ENCODE measurements around the gene ASXL3.

ASXL3 gene

DNA sequence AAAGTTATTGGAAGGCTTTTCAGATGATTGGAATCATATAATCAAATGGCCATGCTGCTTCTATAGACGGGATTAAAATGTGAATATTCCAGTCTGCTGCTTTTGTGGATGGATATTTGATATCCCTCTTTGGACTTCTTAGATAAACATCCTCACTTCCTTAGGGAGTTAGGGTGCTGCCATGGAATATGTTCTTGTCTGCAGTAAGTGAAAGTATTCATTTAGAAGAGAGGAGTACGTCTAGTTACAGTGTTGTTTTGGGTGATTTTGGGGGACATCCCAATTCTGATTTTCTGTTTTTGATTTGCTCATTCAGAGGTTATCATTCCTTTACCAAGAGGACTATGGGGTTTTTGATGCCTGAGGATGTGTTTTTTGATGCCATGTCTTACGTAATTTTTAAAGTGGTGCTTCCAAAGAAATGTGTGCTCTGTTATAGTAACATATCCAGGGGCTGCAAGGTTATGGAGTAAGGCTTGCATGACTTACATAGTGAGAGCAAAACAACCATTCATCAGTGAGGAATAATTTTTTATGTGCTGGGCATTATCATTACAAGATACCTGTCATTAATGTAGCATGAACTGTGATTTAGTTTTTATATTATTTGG is 33.6 kb downstream of the ASXL3 start:
- no peak for DNase-seq (ENCODE audit: low read depth in 2 of 2)
- TF ChIP-seq CTCF (IDR thresholded peaks at IDR 0.05; ENCODE audit: low read depth, low read length): no peak

GRCh38 chr18:33612632-33613031 is 34.6 kb downstream of the ASXL3 start:
- TF ChIP-seq CTCF (IDR thresholded peaks at IDR 0.05; ENCODE audit: low read depth, low read length): no peak
- no peak overlapping the region for H3K4me3 ChIP-seq (replicated peaks in 1 of 2; ENCODE audit: low read depth in 2 of 2, low read length in 2 of 2)
- no peak for DNase-seq (ENCODE audit: low read depth in 2 of 2)

More for the DNA sequence above, 33.6 kb downstream of the ASXL3 start:
- no peak overlapping the region for H3K4me3 ChIP-seq (replicated peaks in 1 of 2; ENCODE audit: low read depth in 2 of 2, low read length in 2 of 2)

- no peak for TF ChIP-seq CTCF (IDR thresholded peaks at IDR 0.05; ENCODE audit: low read depth, low read length)
- DNase-seq (ENCODE audit: low read depth in 2 of 2): no peak
- no peak overlapping the region for H3K4me3 ChIP-seq (replicated peaks in 1 of 2; ENCODE audit: low read depth in 2 of 2, low read length in 2 of 2)
Observed at GRCh38 chr18:33616556-33616955, 38.5 kb downstream of the ASXL3 start.

- no peak for TF ChIP-seq CTCF (IDR thresholded peaks at IDR 0.05; ENCODE audit: low read depth, low read length)
- no peak overlapping the region for H3K4me3 ChIP-seq (replicated peaks in 1 of 2; ENCODE audit: low read depth in 2 of 2, low read length in 2 of 2)
- DNase-seq (ENCODE audit: low read depth in 2 of 2): no peak
Observed at GRCh38 chr18:33627114-33627513, 49.1 kb downstream of the ASXL3 start.

DNA sequence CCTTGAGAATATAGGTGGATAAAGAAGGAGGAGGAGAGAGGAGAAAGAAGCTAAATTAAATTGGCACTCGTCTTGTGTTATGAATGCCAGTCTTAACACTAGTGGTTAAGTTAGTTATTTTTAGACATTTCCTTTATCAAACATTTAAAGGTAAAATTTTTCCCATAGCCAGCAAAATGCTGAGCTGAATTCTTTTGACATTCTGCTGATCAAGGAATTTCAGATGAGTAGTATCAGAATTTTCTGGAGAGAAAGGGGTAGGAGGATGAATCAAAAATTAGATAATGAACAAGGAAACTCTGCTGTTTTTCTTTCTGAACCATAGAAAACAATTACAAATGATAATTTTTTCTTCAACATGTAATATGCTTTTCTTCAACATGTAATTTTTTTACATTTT is 52.5 kb downstream of the ASXL3 start:
- no peak for TF ChIP-seq CTCF (IDR thresholded peaks at IDR 0.05; ENCODE audit: low read depth, low read length)
- no peak overlapping the region for H3K4me3 ChIP-seq (replicated peaks in 1 of 2; ENCODE audit: low read depth in 2 of 2, low read length in 2 of 2)
- DNase-seq (ENCODE audit: low read depth in 2 of 2): no peak

DNA sequence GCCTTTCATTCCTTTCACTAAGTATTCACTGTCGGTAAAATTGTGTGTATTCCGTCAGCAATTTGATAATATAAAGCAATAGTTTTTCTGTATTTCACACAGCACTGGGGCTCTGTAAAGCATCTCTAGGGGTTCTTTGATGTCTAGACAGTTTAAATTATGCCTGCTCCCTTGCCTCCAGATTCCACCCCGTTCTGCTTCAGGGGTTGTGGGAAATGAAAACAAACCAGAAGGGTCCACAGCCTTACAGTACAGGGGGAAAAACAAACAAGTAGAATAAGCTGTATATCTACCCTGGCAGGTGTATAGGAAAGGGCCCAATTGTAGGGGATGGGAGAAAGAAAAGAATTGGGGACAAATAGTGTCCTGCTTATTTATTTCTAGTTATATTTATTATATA is 63.1 kb downstream of the ASXL3 start:
- DNase-seq (ENCODE audit: low read depth in 2 of 2): no peak
- no peak for TF ChIP-seq CTCF (IDR thresholded peaks at IDR 0.05; ENCODE audit: low read depth, low read length)

DNA sequence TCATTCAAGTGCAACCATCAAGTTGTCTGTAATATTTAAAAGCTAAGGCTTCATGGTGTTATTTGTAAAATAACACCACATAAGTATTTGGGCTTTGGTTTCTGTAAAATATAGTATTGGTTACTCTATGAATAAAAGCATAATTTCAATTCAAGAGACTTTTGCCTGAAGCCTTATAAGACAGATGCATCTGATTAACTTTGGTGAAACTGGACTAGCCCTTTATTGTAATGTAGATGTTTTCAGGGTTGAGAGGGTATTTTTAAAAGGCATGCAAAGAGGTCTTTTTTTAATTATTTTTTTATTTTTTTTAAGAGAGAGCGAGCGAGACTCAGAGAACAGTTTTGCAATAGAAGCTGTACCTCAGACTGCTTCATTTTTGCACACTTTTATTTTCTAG is 66.5 kb downstream of the ASXL3 start:
- DNase-seq (ENCODE audit: low read depth in 2 of 2): no peak
- no peak overlapping the region for H3K4me3 ChIP-seq (replicated peaks in 1 of 2; ENCODE audit: low read depth in 2 of 2, low read length in 2 of 2)
- no peak for TF ChIP-seq CTCF (IDR thresholded peaks at IDR 0.05; ENCODE audit: low read depth, low read length)

More for the DNA sequence above, 63.1 kb downstream of the ASXL3 start:
- no peak overlapping the region for H3K4me3 ChIP-seq (replicated peaks in 1 of 2; ENCODE audit: low read depth in 2 of 2, low read length in 2 of 2)

All from cardiac fibroblast (primary cell).